Activated CD4-positive, alpha-beta T cell treated with anti-CD3 and anti-CD28 coated beads, Interleukin-2, amount 10 ng/mL, durations not matched to agents 7 days and 5 days (primary cell): ENCODE data around the gene OR6C2. TPM values are rescaled to one million over a fixed set of nuclear protein-coding genes. Genes with fewer than 3 reads are reported as not detected.

Experiments used
- CTCF ChIA-PET: fragments of 350-600 bp; sonication (Branson Sonifier 250); formaldehyde crosslinking; loops from one replicate; lab custom pipeline; 2021; ENCODE audit warnings: antibody characterized with exemption; lab: Charles Lee
- POLR2A ChIA-PET: fragments of 350-600 bp; sonication (Branson Sonifier 250); formaldehyde crosslinking; loops from one replicate; lab custom pipeline; 2021; ENCODE audit warnings: antibody characterized with exemption; lab: Charles Lee
- DNase-seq: peaks from one replicate; pipeline ENCODE4 v3.0.0-alpha.2; 2020
- H3K27ac Mint-ChIP-seq: one replicate; pipeline ENCODE4 v1.8.0; 2021; ENCODE audit warnings: mild to moderate bottlenecking, moderate library complexity, mixed read lengths
- H3K27me3 Mint-ChIP-seq: one replicate; pipeline ENCODE4 v1.8.0; 2021; ENCODE audit warnings: mixed read lengths
- H3K36me3 Mint-ChIP-seq: one replicate; pipeline ENCODE4 v1.8.0; 2021; ENCODE audit warnings: low read depth, mixed read lengths
- H3K4me1 Mint-ChIP-seq: one replicate; pipeline ENCODE4 v1.8.0; 2021; ENCODE audit warnings: mixed read lengths
- H3K4me3 Mint-ChIP-seq: one replicate; pipeline ENCODE4 v1.8.0; 2021; ENCODE audit warnings: mild to moderate bottlenecking, moderate library complexity, mixed read lengths
- H3K9me3 Mint-ChIP-seq: one replicate; pipeline ENCODE4 v1.8.0; 2021; ENCODE audit warnings: mixed read lengths
- total RNA-seq, 2 experiments: library from RNA; stranded (reverse); gene quantifications; one replicate each; pipeline ENCODE4 v1.2.3, GENCODE V29; 2021

The OR6C2 gene
- total RNA-seq, 2 experiments from 2014 or later: not detected

DNA sequence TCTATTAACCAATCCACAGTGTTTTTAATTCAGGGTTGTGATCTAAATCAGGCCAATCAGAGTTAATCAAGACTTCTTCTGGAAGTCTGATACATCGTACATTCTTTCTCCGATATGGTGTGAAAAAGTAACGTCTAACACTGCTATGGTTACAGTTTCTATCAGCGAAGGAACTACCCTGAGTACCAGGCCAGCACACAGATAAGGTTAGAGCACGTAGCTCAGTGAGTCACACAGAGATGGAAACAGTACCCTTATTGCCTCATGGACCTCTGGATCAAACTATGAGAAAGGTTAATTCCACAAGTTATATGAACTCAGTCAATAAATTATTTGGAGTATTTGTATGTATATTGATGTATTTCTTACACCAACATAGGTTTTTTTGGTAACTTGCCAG, 51.6 kb downstream of the OR6C2 start:
- no peak overlapping the region for H3K27ac Mint-ChIP-seq
- CTCF ChIA-PET: no interaction called here
- H3K9me3 Mint-ChIP-seq: no peaks in the 10 kb centered on the region
- peaks cover 2% of the 10 kb centered on the region for H3K4me1 Mint-ChIP-seq
- POLR2A ChIA-PET: no interaction called here
- H3K4me3 Mint-ChIP-seq: no peak overlapping the region
- peaks cover 7% of the 10 kb centered on the region for H3K27me3 Mint-ChIP-seq
- no peaks in the 10 kb centered on the region for H3K36me3 Mint-ChIP-seq
- DNase-seq: no peak

DNA sequence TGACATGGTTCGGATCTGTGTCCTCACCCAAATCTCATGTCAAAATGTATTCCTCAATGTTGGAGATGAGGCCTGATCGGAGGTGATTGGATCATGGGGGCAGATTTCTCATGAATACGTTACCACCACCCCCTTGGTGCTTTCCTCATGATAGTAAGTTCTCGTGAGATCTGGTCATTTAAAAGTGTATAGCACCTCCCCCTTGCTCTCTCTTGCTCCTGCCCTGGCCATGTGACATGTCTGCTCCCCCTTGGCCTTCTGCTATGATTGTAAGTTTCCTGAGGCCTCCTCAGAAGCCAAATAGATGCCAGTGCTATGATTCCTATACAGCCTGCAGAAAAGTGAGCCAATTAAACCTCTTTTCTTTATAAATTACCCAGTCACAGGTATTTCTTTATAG, 55.4 kb downstream of the OR6C2 start:
- H3K27me3 Mint-ChIP-seq: peaks cover 4% of the 10 kb centered on the region
- peaks cover 2% of the 10 kb centered on the region for H3K4me1 Mint-ChIP-seq
- H3K9me3 Mint-ChIP-seq: no peaks in the 10 kb centered on the region
- CTCF ChIA-PET: no interaction called here
- no peaks in the 10 kb centered on the region for H3K36me3 Mint-ChIP-seq
- H3K27ac Mint-ChIP-seq: no peak overlapping the region
- DNase-seq: no peak
- no peak overlapping the region for H3K4me3 Mint-ChIP-seq
- POLR2A ChIA-PET: no interaction called here

DNA sequence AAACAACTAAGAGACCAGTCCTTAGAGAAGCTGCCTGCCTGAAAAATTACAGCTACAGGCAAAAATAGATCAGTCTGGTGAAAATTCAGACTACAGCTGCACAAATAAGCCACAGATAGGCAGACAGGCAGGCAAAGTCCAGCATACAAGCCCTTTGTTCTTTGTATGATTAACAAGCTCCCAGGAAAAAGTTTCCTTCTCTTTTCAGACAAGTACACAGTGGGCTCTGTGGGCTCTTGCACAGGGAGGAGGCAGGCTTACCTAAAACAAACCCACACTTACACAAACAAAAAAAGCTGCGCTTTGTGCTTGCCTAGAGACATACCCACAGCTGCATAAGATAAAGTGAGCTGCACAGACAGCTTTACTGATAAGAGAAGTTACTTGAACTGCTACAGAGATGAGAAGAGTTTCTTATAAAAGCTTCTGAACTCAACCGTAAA, 56.0 kb downstream of the OR6C2 start:
- CTCF ChIA-PET: no interaction called here
- Mint-ChIP-seq H3K9me3 (no peaks in the 10 kb centered on the region), H3K27ac (no peak overlapping the region), H3K27me3 (peaks cover 4% of the 10 kb centered on the region), H3K4me1 (peaks cover 2% of the 10 kb centered on the region), H3K4me3 (no peak overlapping the region), H3K36me3 (no peaks in the 10 kb centered on the region)
- POLR2A ChIA-PET: no interaction called here
- no peak for DNase-seq

DNA sequence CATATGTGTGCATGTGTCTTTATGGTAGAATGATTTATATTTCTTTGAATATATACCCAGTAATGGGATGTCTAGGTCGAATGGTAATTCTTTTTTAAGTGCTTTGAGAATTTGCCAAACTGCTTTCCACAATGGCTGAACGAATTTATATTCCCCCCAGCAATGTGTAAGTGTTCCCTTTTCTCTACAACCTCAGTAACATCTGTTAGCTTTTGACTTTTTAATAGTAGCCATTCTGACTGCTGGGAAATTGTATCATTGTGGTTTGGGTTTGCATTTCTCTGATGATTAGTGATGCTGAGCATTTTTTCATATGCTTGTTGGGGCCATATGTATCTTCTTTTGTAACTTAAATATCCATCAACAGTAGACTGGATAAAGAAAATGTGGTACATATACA, 57.7 kb downstream of the OR6C2 start:
- ChIA-PET POLR2A (no interaction called here), CTCF (no interaction called here)
- DNase-seq: no peak
- no peaks in the 10 kb centered on the region for H3K36me3 Mint-ChIP-seq
- peaks cover 2% of the 10 kb centered on the region for H3K4me1 Mint-ChIP-seq
- H3K27me3 Mint-ChIP-seq: peaks cover 2% of the 10 kb centered on the region
- no peak overlapping the region for H3K4me3 Mint-ChIP-seq
- no peak overlapping the region for H3K27ac Mint-ChIP-seq
- H3K9me3 Mint-ChIP-seq: no peaks in the 10 kb centered on the region

Other genes starting within 250 kb of the OR6C2 start
- gene OR10A7, start 223.1 kb upstream of the OR6C2 start, total RNA-seq: not detected
- not detected for gene OR6C74, start 199.5 kb upstream of the OR6C2 start, total RNA-seq
- not detected for gene OR6C6, start 147.5 kb upstream of the OR6C2 start, total RNA-seq
- gene OR6C1, start 129.7 kb upstream of the OR6C2 start, total RNA-seq: not detected
- not detected for gene OR6C3, start 113.3 kb upstream of the OR6C2 start, total RNA-seq
- gene OR6C75, start 81.1 kb upstream of the OR6C2 start, total RNA-seq: not detected
- gene OR6C65, start 43.5 kb upstream of the OR6C2 start, total RNA-seq: not detected
- gene OR6C76, start 17.8 kb upstream of the OR6C2 start, total RNA-seq: not detected
- gene OR6C70, start 26.1 kb downstream of the OR6C2 start, total RNA-seq: not detected
- not detected for gene OR6C68, start 48.3 kb downstream of the OR6C2 start, total RNA-seq
- gene OR6C4, start 105.5 kb downstream of the OR6C2 start, total RNA-seq: not detected
- gene OR2AP1, start 128.4 kb downstream of the OR6C2 start, total RNA-seq: not detected
- gene OR10P1, start 192.8 kb downstream of the OR6C2 start, total RNA-seq: not detected